Measurements from ENCODE around the gene NEK2. TPM values are rescaled to one million over a fixed set of nuclear protein-coding genes. Genes with fewer than 3 reads are reported as not detected.

The NEK2 gene
- total and polyA plus RNA-seq, 2 of the 13 experiments (the other 11 are each of a cell fraction or from before 2014, with no cell fraction given): 10.9 to 40.8 TPM

DNA sequence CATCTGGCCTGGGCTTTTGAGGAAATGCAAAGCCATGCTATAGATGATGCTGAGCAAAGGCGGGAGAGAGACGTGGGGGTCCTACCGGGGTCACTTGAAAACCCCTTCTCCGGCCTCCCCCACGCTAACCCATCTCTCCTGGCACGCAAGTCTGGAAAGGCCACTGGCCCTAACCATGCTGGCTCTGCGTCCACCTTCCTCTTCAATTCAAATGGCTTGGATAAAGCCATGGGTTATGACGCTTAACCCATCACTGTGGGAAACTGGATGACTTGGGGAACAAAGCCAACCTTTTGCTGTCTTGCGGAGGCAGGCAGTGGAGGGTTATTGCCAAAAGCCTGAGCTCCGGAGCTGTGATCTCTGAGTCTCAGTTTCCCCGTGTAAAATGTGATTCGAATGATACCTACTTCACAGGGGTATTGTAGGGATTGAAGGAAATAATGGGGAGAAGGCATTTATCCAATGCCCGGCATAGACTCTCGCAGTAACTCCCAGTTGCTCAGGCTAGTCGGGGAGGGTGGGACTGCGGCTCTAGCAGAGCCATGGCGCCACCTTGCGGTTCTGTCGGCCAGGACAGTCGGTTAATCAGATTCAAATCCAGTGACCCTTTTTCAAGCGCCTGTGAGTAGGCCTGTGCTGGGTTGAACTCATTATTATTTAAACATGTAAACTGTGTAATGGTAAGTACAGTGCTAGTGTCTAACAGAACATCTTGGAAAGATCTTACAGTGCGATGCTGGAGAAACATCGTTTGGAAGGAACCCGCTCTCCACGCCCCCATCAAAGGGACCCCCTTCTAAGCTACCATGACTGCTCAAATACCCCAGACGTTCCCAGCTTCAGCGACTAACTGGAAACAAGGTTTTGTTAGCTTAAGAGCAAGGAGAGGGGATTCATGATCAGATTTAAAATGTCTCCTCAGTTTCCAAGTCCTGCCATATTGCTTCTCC lies 20.3 kb downstream of the NEK2 start (continued):
- TF ChIP-seq, protein P1, sequence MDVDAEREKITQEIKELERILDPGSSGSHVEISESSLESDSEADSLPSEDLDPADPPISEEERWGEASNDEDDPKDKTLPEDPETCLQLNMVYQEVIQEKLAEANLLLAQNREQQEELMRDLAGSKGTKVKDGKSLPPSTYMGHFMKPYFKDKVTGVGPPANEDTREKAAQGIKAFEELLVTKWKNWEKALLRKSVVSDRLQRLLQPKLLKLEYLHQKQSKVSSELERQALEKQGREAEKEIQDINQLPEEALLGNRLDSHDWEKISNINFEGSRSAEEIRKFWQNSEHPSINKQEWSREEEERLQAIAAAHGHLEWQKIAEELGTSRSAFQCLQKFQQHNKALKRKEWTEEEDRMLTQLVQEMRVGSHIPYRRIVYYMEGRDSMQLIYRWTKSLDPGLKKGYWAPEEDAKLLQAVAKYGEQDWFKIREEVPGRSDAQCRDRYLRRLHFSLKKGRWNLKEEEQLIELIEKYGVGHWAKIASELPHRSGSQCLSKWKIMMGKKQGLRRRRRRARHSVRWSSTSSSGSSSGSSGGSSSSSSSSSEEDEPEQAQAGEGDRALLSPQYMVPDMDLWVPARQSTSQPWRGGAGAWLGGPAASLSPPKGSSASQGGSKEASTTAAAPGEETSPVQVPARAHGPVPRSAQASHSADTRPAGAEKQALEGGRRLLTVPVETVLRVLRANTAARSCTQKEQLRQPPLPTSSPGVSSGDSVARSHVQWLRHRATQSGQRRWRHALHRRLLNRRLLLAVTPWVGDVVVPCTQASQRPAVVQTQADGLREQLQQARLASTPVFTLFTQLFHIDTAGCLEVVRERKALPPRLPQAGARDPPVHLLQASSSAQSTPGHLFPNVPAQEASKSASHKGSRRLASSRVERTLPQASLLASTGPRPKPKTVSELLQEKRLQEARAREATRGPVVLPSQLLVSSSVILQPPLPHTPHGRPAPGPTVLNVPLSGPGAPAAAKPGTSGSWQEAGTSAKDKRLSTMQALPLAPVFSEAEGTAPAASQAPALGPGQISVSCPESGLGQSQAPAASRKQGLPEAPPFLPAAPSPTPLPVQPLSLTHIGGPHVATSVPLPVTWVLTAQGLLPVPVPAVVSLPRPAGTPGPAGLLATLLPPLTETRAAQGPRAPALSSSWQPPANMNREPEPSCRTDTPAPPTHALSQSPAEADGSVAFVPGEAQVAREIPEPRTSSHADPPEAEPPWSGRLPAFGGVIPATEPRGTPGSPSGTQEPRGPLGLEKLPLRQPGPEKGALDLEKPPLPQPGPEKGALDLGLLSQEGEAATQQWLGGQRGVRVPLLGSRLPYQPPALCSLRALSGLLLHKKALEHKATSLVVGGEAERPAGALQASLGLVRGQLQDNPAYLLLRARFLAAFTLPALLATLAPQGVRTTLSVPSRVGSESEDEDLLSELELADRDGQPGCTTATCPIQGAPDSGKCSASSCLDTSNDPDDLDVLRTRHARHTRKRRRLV (CRISPR knock-in tag; IDR thresholded peaks at IDR 0.05): no peak
- TF ChIP-seq ZZZ3 (CRISPR knock-in tag; IDR thresholded peaks at IDR 0.05; ENCODE audit: borderline replicate concordance) (no peak), KMT2B (CRISPR knock-in tag; IDR thresholded peaks at IDR 0.05) (no peak), JUN (CRISPR knock-in tag; IDR thresholded peaks at IDR 0.05) (no peak), MEIS1 (CRISPR knock-in tag; IDR thresholded peaks at IDR 0.05; ENCODE audit: borderline replicate concordance) (no peak), LCORL (IDR thresholded peaks at IDR 0.05) (no peak), LCORL (CRISPR knock-in tag; IDR thresholded peaks at IDR 0.05) (peak; percentile 50; the same call in 1 of the 2 replicates), NPAS2 (CRISPR knock-in tag; IDR thresholded peaks at IDR 0.05; ENCODE audit: borderline replicate concordance) (no peak), ZNF713 (CRISPR knock-in tag; IDR thresholded peaks at IDR 0.05) (0 out of 2 replicates have a peak, but pooled peaks have one; percentile 68), POLR2G (IDR thresholded peaks at IDR 0.05; ENCODE audit: low read depth, low read length) (no peak)
- TF ChIP-seq, protein P2, sequence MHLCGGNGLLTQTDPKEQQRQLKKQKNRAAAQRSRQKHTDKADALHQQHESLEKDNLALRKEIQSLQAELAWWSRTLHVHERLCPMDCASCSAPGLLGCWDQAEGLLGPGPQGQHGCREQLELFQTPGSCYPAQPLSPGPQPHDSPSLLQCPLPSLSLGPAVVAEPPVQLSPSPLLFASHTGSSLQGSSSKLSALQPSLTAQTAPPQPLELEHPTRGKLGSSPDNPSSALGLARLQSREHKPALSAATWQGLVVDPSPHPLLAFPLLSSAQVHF (CRISPR knock-in tag; IDR thresholded peaks at IDR 0.05): no peak
- TF ChIP-seq, protein P3, sequence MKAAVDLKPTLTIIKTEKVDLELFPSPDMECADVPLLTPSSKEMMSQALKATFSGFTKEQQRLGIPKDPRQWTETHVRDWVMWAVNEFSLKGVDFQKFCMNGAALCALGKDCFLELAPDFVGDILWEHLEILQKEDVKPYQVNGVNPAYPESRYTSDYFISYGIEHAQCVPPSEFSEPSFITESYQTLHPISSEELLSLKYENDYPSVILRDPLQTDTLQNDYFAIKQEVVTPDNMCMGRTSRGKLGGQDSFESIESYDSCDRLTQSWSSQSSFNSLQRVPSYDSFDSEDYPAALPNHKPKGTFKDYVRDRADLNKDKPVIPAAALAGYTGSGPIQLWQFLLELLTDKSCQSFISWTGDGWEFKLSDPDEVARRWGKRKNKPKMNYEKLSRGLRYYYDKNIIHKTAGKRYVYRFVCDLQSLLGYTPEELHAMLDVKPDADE (CRISPR knock-in tag; IDR thresholded peaks at IDR 0.05): no peak
- TF ChIP-seq, protein P4, sequence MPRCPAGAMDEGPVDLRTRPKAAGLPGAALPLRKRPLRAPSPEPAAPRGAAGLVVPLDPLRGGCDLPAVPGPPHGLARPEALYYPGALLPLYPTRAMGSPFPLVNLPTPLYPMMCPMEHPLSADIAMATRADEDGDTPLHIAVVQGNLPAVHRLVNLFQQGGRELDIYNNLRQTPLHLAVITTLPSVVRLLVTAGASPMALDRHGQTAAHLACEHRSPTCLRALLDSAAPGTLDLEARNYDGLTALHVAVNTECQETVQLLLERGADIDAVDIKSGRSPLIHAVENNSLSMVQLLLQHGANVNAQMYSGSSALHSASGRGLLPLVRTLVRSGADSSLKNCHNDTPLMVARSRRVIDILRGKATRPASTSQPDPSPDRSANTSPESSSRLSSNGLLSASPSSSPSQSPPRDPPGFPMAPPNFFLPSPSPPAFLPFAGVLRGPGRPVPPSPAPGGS (CRISPR knock-in tag; IDR thresholded peaks at IDR 0.05): no peak
- TF ChIP-seq, protein P5, sequence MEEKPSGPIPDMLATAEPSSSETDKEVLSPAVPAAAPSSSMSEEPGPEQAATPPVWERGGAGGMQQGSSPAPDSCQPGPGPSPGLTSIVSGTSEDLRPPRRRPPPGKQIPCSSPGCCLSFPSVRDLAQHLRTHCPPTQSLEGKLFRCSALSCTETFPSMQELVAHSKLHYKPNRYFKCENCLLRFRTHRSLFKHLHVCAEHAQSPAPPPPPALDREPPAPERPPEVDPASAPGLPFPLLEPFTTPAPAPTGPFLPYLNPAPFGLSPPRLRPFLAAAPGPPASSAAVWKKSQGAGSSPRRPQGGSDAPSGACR (CRISPR knock-in tag; IDR thresholded peaks at IDR 0.05): 0 out of 2 replicates have a peak, but pooled peaks have one; percentile 56
- TF ChIP-seq, protein P6, sequence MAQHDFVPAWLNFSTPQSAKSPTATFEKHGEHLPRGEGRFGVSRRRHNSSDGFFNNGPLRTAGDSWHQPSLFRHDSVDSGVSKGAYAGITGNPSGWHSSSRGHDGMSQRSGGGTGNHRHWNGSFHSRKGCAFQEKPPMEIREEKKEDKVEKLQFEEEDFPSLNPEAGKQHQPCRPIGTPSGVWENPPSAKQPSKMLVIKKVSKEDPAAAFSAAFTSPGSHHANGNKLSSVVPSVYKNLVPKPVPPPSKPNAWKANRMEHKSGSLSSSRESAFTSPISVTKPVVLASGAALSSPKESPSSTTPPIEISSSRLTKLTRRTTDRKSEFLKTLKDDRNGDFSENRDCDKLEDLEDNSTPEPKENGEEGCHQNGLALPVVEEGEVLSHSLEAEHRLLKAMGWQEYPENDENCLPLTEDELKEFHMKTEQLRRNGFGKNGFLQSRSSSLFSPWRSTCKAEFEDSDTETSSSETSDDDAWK (CRISPR knock-in tag; IDR thresholded peaks at IDR 0.05): no peak

All from HepG2 (cell line).